Measurements from ENCODE around the gene MORC2. TPM values are rescaled to one million over a fixed set of nuclear protein-coding genes. Genes with fewer than 3 reads are reported as not detected.
A peak's percentile ranks its signal among the peaks of the same experiment; 100 is the strongest.

MORC2 gene
- total RNA-seq, 1 donor from 2014 or later = 20.0 TPM

DNA sequence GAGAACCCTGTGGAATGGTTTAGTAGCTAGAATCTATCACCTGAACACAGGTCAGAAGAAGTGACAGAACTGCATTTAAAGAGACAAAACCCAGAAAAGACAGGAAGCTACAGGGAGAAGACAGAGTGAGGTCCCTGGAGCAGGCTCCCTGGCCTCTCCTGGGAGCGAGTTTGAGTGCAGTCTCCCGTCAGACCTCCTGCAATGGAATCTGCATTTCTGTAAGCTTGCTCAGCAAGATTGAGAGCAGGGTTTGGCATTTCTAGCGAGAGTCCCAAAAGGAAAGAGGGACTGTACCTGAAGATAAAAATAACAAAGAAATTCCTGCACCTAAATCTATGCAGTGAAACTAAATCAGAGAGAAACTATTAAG lies 74.2 kb downstream of the MORC2 start:
- ATAC-seq = no peak
- Histone ChIP-seq H3K36me3 (no peaks in the 10 kb centered on the region), H3K9me3 (peaks cover 7% of the 10 kb centered on the region), H3K4me1 (no peaks in the 10 kb centered on the region), H3K27me3 (no peaks in the 10 kb centered on the region), H3K4me3 (no peak overlapping the region), H3K27ac (no peak overlapping the region)
- DNase-seq = no peak
- TF ChIP-seq CTCF (IDR thresholded peaks at IDR 0.05) = no peak
- intact Hi-C loops (cut with DNase I) = no loop called here

DNA sequence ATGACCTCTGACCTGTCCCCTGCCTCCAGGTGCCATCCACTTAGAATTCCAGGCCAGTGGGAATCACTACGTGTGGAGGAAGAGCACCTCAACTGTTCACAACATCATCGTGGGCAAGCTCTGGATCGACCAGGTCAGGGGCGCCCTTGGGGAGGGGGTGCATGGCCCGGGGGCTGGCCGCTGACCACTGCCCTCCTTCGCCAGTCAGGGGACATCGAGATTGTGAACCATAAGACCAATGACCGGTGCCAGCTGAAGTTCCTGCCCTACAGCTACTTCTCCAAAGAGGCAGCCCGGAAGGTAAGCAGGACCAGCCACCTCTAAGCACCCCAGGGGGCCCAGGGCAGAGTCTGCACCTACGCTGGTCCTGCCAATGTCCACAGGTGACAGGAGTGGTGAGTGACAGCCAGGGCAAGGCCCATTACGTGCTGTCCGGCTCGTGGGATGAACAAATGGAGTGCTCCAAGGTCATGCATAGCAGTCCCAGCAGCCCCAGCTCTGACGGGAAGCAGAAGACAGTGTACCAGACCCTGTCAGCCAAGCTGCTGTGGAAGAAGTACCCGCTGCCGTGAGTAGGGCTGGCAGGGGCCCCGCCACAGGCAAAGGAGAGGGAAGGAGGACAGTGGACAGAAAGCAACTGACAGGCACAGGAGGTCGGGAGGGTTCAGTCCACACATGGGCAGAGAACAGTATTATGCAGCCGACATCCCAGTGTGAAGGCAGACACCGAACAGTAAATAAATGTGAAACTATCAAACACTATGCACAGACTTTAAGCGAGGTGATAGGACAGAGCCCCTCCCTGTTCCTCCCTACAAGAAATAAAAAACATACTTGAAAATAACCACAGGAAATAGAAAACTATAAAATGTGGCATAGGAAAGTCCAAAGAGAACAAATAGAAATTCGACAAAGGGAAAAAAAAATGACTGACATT lies 74.9 kb downstream of the MORC2 start:
- H3K27me3 ChIP-seq = no peaks in the 10 kb centered on the region
- DNase-seq (peak; percentile 49), ATAC-seq (peak; percentile 16)
- H3K4me3 ChIP-seq = no peak overlapping the region
- peaks cover 3% of the 10 kb centered on the region for H3K9me3 ChIP-seq
- TF ChIP-seq CTCF (IDR thresholded peaks at IDR 0.05) = no peak
- intact Hi-C loops (cut with DNase I) = no loop called here
- H3K27ac ChIP-seq = no peak overlapping the region
- no peaks in the 10 kb centered on the region for H3K36me3 ChIP-seq
- no peaks in the 10 kb centered on the region for H3K4me1 ChIP-seq

- Histone ChIP-seq H3K9me3 (no peaks in the 10 kb centered on the region), H3K4me1 (no peaks in the 10 kb centered on the region), H3K36me3 (no peaks in the 10 kb centered on the region), H3K27ac (no peak overlapping the region), H3K4me3 (no peak overlapping the region), H3K27me3 (no peaks in the 10 kb centered on the region)
- intact Hi-C loops (cut with DNase I) = no loop called here
- ATAC-seq (no peak), DNase-seq (no peak)
- TF ChIP-seq CTCF (IDR thresholded peaks at IDR 0.05) = no peak
Measured at GRCh38 chr22:30892731-30893221, 75.8 kb downstream of the MORC2 start.

- Histone ChIP-seq H3K4me1 (no peaks in the 10 kb centered on the region), H3K27ac (no peak overlapping the region), H3K36me3 (no peaks in the 10 kb centered on the region), H3K4me3 (no peak overlapping the region), H3K9me3 (no peaks in the 10 kb centered on the region), H3K27me3 (no peaks in the 10 kb centered on the region)
- DNase-seq (no peak), ATAC-seq (no peak)
- no peak for TF ChIP-seq CTCF (IDR thresholded peaks at IDR 0.05)
- intact Hi-C loops (cut with DNase I) = no loop called here
Measured at GRCh38 chr22:30892286-30892685, 76.3 kb downstream of the MORC2 start.

DNA sequence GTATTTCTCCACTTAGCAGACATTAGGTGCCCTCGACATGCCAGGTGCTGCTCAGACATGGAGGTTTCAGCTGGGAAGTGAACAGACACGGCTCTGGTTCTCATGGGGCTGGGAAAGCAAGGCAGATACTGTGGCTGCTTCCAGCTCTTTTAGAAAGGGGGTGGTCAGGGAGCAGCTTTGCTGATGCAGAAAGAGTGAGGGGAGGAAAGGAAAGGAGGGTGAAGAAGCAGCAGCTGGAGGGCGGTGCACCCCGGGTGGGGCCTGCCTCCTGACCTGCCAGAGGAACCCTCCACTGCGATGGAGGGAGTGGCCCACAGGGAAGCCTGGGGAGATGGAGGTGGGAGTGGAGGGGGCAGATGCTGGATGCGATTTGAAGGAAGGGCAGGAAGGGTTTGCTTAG lies 76.8 kb downstream of the MORC2 start:
- no peaks in the 10 kb centered on the region for H3K9me3 ChIP-seq
- no peaks in the 10 kb centered on the region for H3K4me1 ChIP-seq
- no peak for ATAC-seq
- H3K27ac ChIP-seq = no peak overlapping the region
- TF ChIP-seq CTCF (IDR thresholded peaks at IDR 0.05) = no peak
- H3K27me3 ChIP-seq = no peaks in the 10 kb centered on the region
- DNase-seq = peak; percentile 40
- intact Hi-C loops (cut with DNase I) = no loop called here
- no peak overlapping the region for H3K4me3 ChIP-seq
- no peaks in the 10 kb centered on the region for H3K36me3 ChIP-seq

Data from upper lobe of right lung (tissue), 1 donor.